ENCODE data around the gene CASP3.
"Not testable (repeated sequence)": the region's sequence is repeated elsewhere in the genome, so short reads cannot be mapped to it uniquely, and the experiment has no call there.

The CASP3 gene

GRCh38 chr4:184632842-184633241 is 16.4 kb downstream of the CASP3 start:
- peaks cover 90% of the 10 kb centered on the region for H3K36me3 ChIP-seq (ENCODE audit: insufficient read depth, low read length)
- H3F3A ChIP-seq (ENCODE audit: low read depth) = no peaks in the 10 kb centered on the region
- peaks cover 25% of the 10 kb centered on the region for H3K79me2 ChIP-seq (ENCODE audit: insufficient read depth, low read length)
- H3K9me3 ChIP-seq (ENCODE audit: insufficient read depth, low read depth, low read length) = no peaks in the 10 kb centered on the region
- no peak overlapping the region for H3K4me2 ChIP-seq (ENCODE audit: low read depth, low read length, poor library complexity, severe bottlenecking)
- H3K4me3 ChIP-seq (ENCODE audit: low read length, poor library complexity, severe bottlenecking) = no peak overlapping the region
- no peaks in the 10 kb centered on the region for H3K9me2 ChIP-seq (replicated peaks; ENCODE audit: low read depth, low read length)
- peaks cover 3% of the 10 kb centered on the region for H3K4me1 ChIP-seq (ENCODE audit: insufficient read depth, low read length, poor library complexity, severe bottlenecking)
- H4K20me1 ChIP-seq (ENCODE audit: insufficient read depth, low read length, poor library complexity, severe bottlenecking) = peaks cover 11% of the 10 kb centered on the region
- no peak overlapping the region for H2AFZ ChIP-seq (ENCODE audit: low read length)
- TF ChIP-seq, protein P1, sequence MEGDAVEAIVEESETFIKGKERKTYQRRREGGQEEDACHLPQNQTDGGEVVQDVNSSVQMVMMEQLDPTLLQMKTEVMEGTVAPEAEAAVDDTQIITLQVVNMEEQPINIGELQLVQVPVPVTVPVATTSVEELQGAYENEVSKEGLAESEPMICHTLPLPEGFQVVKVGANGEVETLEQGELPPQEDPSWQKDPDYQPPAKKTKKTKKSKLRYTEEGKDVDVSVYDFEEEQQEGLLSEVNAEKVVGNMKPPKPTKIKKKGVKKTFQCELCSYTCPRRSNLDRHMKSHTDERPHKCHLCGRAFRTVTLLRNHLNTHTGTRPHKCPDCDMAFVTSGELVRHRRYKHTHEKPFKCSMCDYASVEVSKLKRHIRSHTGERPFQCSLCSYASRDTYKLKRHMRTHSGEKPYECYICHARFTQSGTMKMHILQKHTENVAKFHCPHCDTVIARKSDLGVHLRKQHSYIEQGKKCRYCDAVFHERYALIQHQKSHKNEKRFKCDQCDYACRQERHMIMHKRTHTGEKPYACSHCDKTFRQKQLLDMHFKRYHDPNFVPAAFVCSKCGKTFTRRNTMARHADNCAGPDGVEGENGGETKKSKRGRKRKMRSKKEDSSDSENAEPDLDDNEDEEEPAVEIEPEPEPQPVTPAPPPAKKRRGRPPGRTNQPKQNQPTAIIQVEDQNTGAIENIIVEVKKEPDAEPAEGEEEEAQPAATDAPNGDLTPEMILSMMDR (conservative IDR thresholded peaks at IDR 0.05; ENCODE audit: low read length) = no peak
- no peak for TF ChIP-seq EZH2phosphoT487 (IDR thresholded peaks at IDR 0.05; ENCODE audit: borderline replicate concordance)
- no peak overlapping the region for H3K9ac ChIP-seq (ENCODE audit: low read depth, low read length, poor library complexity, severe bottlenecking)
- no peaks in the 10 kb centered on the region for H3K27me3 ChIP-seq (ENCODE audit: insufficient read depth, low read length, poor library complexity, severe bottlenecking)

DNA sequence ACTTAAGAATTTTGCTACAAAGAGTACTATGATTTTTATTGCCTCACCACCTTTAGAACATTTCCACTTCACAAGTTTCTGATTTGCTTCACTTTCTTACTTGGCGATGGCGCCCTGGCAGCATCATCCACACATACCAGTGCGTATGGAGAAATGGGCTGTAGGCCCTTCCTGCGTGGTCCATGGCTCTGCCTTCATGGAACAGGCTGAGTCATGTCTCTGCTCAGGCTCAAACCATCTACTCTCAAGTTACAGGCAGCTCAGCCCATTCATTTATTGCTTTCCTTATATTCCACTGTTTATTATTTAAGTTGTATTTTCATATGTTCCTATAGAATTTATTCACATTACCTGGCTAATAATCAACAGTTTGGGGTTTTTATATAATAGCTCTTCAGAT is 21.1 kb downstream of the CASP3 start:
- Histone ChIP-seq H3K9me3 (ENCODE audit: insufficient read depth, low read depth, low read length) (no peaks in the 10 kb centered on the region), H3K9me2 (replicated peaks; ENCODE audit: low read depth, low read length) (no peaks in the 10 kb centered on the region), H3K36me3 (ENCODE audit: insufficient read depth, low read length) (peaks cover 58% of the 10 kb centered on the region), H3K9ac (ENCODE audit: low read depth, low read length, poor library complexity, severe bottlenecking) (no peak overlapping the region), H4K20me1 (ENCODE audit: insufficient read depth, low read length, poor library complexity, severe bottlenecking) (no peaks in the 10 kb centered on the region), H3K27me3 (ENCODE audit: insufficient read depth, low read length, poor library complexity, severe bottlenecking) (no peaks in the 10 kb centered on the region), H3K4me3 (ENCODE audit: low read length, poor library complexity, severe bottlenecking) (no peak overlapping the region), H3K4me2 (ENCODE audit: low read depth, low read length, poor library complexity, severe bottlenecking) (no peak overlapping the region), H3K79me2 (ENCODE audit: insufficient read depth, low read length) (no peaks in the 10 kb centered on the region), H3F3A (ENCODE audit: low read depth) (no peaks in the 10 kb centered on the region; the same call in 1 of the 2 replicates), H2AFZ (ENCODE audit: low read length) (no peak overlapping the region), H3K4me1 (ENCODE audit: insufficient read depth, low read length, poor library complexity, severe bottlenecking) (peaks cover 6% of the 10 kb centered on the region)
- TF ChIP-seq EZH2phosphoT487 (IDR thresholded peaks at IDR 0.05; ENCODE audit: borderline replicate concordance) = no peak
- TF ChIP-seq, protein P1 (conservative IDR thresholded peaks at IDR 0.05; ENCODE audit: low read length) = no peak

DNA sequence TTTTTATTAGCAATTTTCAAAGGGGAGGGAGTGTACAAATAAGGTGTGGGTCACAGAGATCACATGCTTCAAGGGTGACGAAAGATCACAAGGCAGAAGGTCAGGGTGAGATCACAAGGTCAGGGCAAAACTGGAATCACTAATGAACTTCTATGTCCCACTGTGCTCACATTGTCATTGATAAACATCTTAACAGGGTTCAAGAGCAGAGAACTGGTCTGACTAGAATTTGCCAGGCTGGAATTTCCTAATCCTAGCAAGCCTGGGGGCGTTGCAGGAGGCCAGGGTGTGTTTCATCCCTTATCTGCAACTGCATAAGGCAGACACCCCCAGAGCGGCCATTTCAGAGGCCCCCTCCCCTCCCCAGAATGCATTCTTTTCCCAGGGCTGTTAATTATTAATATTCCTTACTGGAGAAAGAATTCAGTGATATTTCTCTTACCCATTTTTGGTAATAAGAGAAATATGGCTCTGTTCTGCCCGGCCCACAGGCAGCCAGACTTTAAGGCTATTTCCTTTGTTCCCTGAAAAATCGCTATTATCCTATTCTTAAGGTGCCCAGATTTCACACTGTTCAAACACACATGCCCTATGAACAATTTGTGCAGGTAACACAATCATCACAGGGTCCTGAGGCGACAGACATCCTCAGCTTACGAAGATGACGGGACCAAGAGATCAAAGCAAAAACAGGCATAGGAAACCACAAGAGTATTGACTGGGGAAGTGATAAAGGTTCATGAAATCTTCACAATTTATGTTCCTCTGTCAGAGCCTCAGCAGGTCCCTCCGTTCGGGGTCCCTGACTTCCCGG is 23.3 kb downstream of the CASP3 start:
- H3K36me3 ChIP-seq (ENCODE audit: insufficient read depth, low read length) = peaks cover 41% of the 10 kb centered on the region
- H3K27me3 ChIP-seq (ENCODE audit: insufficient read depth, low read length, poor library complexity, severe bottlenecking); H2AFZ ChIP-seq (ENCODE audit: low read length); H4K20me1 ChIP-seq (ENCODE audit: insufficient read depth, low read length, poor library complexity, severe bottlenecking); H3K79me2 ChIP-seq (ENCODE audit: insufficient read depth, low read length); H3F3A ChIP-seq (ENCODE audit: low read depth); H3K4me3 ChIP-seq (ENCODE audit: low read length, poor library complexity, severe bottlenecking); H3K4me2 ChIP-seq (ENCODE audit: low read depth, low read length, poor library complexity, severe bottlenecking); H3K9ac ChIP-seq (ENCODE audit: low read depth, low read length, poor library complexity, severe bottlenecking); H3K4me1 ChIP-seq (ENCODE audit: insufficient read depth, low read length, poor library complexity, severe bottlenecking); H3K9me3 ChIP-seq (ENCODE audit: insufficient read depth, low read depth, low read length); H3K9me2 ChIP-seq (replicated peaks; ENCODE audit: low read depth, low read length): not testable (repeated sequence)
